GM19043 (cell line): ENCODE data around the gene EIPR1.
"Not testable (repeated sequence)": the region's sequence is repeated elsewhere in the genome, so short reads cannot be mapped to it uniquely, and the experiment has no call there.

ENCODE experiments used
- ATAC-seq: cut with Tn5 transposase; IDR thresholded peaks from one replicate; pipeline ENCODE4 v1.9.1; 2021; ENCODE audit warnings: low read depth; ENCODE audit not compliant: unreplicated experiment

EIPR1 gene

DNA sequence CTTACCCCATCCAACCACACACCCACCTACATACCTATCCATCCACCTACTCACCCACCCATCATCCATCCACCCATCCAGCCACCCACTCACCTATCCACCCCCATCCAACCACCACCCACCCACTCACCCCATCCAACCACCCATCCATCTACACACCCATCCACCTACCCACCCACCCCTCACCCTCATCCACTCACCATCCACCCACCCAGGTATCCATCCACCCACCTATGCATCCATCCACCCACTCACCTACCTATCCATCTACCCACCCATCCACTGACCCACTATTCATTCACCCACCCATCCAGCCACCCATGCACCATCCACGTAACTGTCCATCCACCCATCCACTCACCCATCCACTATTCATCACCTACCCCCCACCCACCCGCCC is 194.8 kb downstream of the EIPR1 start:
- no peak for ATAC-seq

DNA sequence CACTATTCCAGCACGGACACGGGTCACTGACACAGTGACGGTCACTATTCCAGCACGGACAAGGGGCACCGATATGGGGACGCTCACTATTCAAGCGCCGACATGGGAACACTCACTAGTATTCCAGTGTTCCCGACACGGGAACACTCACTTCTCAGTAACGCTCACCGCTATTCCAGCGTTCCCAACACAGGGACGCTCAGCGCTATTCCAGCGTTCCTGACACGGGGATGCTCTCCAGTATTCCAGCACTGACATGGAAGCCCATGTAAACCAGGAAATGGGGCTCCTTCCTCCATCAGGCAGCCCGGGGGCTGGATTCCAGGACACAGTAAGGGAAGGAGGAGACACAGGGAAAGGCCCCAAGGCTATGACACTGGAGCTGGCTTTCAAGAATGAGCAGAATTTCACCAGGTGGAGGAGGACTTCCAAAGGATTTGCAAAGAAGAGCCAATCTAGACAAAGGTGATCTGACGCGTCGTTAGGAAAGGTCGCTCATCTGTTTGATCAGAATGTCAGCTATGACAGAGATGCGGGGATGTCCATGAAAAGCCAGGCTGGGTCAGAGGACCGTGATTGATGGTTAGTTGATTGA is 196.1 kb downstream of the EIPR1 start:
- no peak for ATAC-seq

- not testable (repeated sequence) for ATAC-seq
These were observed 196.8 kb downstream of the EIPR1 start for GRCh38 chr2:3180909-3181221.

GRCh38 chr2:3180082-3180908 is 197.3 kb downstream of the EIPR1 start:
- ATAC-seq = no peak

DNA sequence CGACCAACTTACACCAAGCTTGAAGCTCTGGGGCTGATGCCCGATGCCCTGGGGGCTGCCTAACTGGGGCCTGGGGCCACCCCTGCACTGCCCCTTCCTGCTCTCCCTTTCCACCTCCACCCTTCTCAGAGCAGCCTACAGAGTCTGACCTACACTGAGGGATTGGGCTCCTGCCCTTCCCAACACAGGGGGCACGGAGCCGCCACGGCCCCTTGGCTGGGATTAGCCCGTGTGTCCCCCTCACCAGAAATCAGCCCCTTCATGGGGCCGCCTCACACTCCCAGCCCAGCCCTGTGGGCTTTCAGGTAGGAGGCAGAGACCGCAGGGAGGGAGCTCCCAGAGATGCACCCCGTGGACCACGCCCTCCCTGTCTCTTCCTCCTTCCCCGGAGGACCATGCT is 198.0 kb downstream of the EIPR1 start:
- ATAC-seq = no peak

DNA sequence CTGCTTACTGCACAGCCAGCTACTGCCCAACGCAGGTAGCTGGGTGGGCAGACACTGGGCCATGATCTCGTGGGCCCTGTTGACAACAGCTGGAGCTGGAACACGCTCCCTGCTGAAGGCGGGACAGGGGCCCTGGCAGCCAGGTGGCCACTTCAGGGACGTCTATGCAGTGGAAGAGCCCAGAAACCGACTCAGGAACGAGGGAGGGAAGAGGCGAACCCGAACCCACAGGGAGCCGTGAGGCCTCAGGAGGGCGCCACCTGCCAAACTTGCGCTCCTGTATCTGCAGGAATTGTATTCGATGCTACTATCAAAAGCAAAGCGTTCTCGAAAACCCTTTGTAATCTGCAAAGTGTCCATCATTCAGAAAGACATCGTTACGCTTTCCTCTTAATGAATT is 198.4 kb downstream of the EIPR1 start:
- no peak for ATAC-seq

GRCh38 chr2:3178578-3179031 is 199.0 kb downstream of the EIPR1 start:
- ATAC-seq = no peak

- ATAC-seq = no peak
These were observed 199.6 kb downstream of the EIPR1 start for GRCh38 chr2:3177891-3178577.

- no peak for ATAC-seq
These were observed 200.8 kb downstream of the EIPR1 start for GRCh38 chr2:3176869-3177255.

DNA sequence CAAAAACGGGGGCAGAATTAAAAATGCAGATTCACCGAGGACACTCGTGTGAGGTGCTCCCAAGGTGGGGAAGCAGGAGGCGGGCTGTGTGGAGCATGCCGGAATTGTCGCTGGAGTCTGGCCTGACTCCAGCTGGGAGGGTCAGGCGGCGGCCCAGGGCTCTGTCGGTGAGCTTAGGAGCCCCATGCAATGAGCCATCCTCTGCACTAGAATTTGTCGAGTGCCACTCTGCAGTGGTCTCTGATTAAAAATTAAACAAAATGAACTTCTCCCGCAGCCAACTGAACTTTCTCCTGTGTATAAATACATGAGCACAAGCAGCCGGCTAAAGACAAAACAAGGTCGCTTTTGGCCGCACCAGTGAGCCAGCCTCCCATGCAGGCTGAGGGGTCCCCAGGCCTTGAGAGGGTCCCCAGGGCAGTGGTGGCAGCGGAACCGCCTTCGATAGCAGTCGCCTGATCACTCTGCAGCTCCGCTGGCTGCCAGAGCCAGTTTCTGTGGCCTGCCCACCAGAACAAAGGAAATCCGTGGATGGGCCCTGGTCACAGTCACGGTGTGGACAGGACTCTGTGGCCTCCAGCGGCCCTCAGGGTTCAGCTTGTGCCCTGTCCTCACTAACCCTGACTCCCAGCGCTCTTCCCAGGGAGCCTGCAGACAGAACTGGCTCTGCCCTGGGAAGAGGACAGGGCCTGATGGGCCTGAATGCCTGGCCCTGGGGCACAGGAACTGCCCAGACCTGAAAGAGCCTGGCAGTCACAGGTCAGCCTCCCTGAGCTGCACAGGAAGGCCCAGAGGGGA is 201.3 kb downstream of the EIPR1 start:
- ATAC-seq = no peak

GRCh38 chr2:3175568-3175955 is 202.1 kb downstream of the EIPR1 start:
- ATAC-seq = no peak

DNA sequence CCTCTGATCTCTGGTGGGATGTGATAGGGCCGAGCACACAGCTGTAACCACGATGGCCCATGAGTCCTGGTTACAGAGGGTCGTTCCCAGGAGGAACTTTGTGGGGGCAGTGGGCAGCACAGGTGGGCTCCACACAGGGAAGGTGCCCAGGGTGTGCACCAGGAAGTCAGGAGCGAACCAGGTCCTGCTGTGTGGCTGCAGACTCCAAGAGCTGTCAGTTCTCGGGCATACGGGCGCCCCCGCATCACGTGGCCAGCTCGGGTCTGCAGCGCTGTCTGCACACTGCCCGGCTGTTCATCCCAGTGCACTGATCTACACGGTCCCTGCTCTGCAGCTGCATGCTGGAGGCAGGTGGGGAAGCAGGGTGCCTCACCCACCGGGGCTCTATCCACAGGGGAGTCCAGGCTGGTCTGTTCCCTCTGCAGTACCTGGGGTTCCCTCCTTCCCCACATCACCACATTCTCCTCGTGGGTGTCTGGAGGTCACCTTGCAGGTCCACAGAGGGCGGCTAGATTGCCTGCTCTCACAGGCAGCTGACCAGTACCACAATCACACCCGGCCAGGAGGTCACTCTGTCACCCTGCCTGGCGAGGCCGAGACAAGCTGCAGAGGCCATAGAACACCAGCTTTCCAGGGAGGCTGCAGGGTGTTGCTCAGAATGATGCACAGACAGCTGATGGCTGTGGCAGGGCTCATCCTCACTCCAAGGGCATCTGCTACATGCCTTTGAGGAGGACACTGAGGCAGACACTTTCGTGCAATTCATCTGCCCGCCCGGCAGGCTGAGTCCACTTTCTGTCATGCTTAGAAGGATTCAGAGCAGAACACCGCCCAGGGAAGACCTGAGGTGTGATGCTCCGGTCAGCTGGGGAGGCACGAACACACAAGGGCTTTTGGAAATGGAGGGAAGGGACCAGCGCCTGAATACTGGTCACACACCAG is 202.7 kb downstream of the EIPR1 start:
- no peak for ATAC-seq

- no peak for ATAC-seq
These were observed 204.6 kb downstream of the EIPR1 start for GRCh38 chr2:3173031-3173430.

- no peak for ATAC-seq
These were observed 205.2 kb downstream of the EIPR1 start for GRCh38 chr2:3172265-3172935.

DNA sequence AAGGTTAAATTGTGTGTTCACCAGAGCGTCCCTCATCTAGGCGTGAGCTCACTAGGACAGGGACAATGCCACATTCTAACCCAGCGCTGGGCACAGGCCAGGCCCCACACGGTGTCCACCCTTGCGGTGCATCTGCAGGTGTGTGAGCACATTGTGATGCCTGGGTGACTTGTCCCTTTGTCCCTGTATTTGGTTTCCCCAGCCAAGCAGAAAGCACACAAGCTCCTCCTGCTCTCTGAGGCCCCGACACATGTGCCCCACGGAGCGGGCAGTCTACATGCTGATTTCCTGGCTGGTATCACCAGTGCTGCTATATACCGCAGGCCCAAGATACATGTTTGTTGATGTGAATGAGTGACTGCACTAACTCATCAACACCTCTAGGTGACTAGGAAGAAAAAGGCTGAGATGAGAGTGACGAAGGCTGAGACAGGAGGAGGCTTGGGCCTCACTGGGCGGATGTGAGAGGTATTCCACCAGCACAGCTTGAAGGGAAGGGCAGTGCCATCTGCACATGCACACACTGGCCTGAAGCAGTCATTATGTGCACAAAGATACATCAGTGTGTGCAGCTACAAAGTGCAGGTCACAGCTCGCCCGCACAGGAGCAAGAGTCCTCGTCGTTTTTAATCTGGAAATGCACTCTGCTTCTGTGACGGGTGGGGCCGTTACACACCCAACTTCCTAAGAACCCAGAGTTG is 205.9 kb downstream of the EIPR1 start:
- no peak for ATAC-seq

- ATAC-seq = no peak
These were observed 206.7 kb downstream of the EIPR1 start for GRCh38 chr2:3170792-3171455.

DNA sequence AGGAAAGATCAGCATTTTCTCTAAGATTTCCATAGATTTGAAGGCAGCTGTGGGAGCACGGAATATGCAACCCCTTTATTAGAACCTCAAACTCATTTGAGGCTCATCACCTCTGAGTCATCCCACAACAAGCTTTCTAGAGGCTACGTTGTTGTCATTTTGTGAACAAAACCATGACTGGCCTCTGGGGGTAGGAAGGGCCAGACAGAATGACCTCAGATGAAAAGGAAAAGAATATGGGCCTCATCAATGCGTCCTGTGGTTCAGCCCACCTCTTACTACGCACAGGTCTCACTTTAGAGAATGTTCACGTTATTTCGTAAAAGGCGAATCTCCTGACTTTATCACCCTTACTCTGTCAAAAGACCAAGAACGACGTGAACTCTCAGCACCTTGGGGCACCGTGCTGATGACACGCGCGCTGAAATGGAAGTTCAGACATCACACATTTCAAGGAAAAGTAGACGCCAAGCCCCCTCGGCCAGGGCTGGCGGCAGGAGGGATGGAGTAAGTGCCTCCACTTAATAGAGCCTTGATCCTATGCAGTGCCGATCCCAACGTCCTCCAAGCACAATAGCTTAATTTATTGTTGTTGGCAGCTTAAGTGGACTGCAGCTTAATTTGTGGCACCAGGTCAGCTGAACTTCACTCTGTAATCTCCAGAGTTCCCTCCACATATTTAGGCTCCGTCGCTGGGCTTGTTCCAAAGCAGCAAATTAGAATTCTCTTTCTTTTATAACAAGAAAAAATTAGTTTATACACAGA is 208.3 kb downstream of the EIPR1 start:
- ATAC-seq = no peak
